HG03159 (cell line): Measurements from ENCODE around the gene PXDC1.
"Not testable (repeated sequence)": the region's sequence is repeated elsewhere in the genome, so short reads cannot be mapped to it uniquely, and the experiment has no call there.

Experiments
- ATAC-seq: cut with Tn5 transposase; IDR thresholded peaks from one replicate; pipeline ENCODE4 v1.9.1; 2021; ENCODE audit warnings: mild to moderate bottlenecking, moderate library complexity; ENCODE audit not compliant: unreplicated experiment

PXDC1 gene

GRCh38 chr6:3677751-3678150, 73.8 kb downstream of the PXDC1 start:
- ATAC-seq: not testable (repeated sequence)

- not testable (repeated sequence) for ATAC-seq
Observed at GRCh38 chr6:3677351-3677750, 74.2 kb downstream of the PXDC1 start.
